HG02943 (cell line): ENCODE results near the gene CES5A.
"Not testable (repeated sequence)": the region's sequence is repeated elsewhere in the genome, so short reads cannot be mapped to it uniquely, and the experiment has no call there.

Source experiments
- ATAC-seq: cut with Tn5 transposase; IDR thresholded peaks from one replicate; pipeline ENCODE4 v1.9.1; 2021; ENCODE audit warnings: mild to moderate bottlenecking, low read depth, moderate library complexity; ENCODE audit not compliant: unreplicated experiment

The CES5A gene

DNA sequence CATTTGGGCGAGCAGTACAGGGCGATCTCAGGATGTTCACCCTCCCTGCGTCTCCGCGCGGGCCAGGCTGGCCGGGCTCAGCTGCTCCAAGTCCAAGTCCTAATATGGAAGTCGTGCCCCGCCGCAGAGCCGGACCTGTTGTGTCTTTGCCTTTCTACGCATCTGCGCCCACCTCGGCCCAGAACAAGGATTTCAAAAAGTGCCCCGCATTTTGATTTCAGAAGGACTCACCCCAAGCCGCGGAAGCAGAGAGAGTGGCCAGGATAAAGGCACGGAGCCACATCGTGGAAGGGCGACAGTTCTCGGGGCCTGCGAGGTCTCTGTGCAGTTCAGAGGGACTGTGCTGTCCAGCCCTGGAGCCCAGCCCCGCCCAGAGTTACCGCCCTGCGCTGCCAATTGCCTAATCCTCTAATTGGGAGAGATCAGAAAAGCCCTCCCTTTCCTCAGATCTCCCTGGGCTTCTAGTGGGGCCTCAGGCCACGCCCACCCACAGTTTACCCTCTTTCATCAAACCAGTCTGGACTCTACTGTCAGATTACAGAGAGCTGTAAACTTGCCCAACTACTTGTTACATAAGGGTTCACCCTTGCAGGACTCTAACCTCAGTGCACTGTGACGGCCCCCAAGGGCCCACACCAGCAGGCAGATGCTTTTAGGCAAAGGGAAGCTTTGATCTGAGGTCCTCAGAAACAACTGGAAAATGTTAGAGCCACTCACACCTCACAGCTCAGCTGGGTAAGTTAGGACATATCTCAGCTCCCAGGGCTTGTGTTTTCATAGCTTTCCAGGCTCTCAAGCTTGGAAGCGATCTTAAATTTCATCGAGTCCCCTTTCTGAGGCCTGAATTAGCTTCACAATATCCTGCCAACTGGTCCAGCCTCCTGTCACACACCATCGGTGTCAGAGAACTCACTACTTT, 42.1 kb downstream of the CES5A start, which contains the start of gene CES1:
TSS of gene CES1 (minus strand) at position 324 of the 919 bp plus-strand sequence. CDS start at position 283, 41 bp downstream.
- ATAC-seq: no peak

DNA sequence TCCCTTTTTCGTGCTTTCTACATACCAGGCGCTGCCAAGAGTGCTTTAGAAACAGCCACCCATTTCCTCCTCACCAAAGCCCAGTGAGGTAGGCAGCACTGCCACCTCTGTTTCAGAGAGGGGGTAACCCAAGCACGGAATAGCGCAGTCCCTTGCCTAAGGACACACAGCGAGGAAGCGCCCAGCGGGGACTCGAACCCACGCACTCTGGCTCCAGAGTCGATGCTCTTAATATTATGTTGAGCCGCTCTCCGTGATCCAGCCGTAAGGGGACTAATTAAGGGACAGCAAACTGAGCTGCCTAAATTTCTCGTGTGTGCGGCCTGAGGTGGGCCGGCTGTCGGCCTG, 42.8 kb downstream of the CES5A start:
- ATAC-seq: no peak

DNA sequence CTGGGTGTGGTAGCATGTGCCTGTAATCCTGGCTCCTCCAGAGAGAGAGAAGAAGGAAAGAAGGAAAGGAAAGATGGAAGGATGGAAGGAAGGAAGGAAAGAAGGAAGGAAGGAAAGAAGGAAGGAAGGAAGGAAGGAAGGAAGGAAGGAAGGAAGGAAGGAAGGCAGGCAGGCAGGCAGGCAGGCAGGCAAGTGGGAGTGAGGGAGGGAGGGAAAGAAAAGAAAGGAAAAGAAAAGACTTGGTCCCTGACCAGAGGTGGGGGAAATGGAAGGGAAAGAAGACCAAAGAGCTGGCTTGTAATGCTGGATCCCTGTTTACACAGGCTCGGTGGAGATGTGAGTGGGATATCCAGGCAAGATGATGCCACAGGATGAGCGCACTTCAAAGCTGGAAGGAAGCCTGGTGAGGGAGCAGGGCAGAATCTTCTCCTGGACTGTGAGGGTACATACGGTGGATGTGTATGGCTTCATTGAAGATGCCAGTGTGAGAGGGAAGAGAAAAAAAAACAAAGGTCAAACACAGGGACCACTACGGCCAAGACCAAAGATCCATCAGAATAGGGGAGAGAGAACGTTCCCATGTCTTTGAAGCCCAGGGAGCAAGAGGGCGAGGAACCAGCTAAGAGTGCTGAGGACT, 44.4 kb downstream of the CES5A start:
- ATAC-seq: no peak

DNA sequence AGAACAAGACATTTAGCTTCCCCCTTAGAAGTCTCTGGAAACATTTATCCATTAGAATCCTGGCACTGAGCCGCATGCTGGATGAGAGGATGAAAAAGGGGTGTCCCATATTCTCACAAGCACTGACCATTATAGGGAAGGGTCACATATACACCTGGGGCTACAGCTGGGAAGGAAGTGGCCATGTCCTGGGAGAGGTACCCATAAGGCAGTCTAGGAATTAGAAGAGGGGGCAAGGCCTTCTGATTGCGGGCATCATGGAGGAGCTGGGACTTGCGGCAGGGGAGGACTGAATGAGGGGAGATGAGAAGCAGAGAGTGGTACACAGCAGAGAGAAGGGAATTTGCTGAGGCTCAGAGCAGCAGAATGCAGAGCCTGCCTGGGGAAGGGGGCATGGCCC, 45.9 kb downstream of the CES5A start:
- ATAC-seq: not testable (repeated sequence)

DNA sequence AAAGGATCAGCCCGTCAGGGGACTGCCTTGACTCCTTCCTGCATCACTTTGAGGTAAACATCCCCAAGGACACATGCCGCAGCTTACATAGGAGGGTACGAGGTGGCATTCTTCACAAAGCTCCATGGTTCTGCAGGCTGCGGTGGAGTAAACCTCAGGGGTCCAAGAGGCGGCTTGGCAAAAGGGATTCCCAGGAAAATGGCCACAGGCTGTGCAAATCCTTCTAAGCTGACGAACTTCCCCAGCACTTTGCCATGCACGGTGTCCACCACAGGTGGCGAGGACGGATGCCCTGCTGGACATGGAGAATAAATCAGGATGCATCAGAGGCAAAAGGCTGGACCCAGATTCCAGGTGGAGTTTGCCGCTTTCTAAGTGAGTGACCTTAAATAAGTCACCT, 46.5 kb downstream of the CES5A start:
- no peak for ATAC-seq

DNA sequence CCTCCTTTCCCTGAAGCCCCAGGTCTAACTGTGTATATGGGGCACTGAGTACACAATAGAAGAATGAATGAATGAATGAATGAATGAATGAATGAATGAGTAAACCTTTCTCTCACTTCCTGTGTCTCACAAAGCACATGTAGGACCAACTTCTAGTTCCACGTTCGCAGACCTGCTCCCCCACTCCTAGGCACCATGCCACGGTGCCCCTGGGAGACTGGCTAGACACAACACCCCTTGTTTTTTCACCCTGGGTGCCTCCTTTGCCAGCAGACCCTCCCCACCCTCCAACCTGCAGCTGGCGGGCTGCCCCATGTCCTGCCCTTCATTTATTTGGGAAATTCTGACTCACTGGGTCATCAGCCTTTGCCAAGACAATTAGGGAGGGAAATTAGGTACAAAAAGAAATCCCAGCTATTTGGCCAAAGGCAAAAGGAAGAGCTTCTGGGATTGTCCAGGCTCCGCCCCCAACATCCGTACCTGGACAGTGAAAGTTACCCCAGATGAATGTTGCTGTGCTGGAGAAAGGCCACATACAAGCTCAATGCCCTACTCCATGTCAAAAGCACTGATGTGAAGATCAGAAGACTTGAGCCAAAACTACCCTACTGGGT, 50.0 kb downstream of the CES5A start:
- no peak for ATAC-seq

DNA sequence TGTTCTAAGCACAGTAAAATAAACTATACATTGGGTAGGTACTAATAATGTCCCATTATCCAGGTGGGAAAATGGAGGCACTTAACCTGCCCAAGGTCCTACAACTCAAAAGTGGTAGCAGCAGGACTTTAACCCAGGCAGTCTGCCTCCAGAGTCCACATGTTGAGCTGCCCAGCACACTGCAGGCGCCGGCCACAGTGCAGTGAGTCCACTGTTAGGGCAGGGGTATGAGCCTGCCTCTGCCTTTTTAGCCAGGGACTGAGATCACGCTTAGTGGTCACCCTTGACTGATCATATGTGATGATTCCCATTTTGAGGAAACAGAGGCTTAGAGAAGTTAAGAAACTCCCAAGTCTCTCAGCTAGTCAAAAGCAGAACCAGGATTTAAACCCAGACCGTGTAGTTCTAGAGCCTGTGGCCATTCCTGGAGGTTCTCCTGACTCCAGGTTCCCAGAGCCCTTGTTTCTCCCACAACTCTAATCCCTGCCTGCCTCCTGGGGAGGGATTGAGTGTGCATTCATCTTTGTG, 50.6 kb downstream of the CES5A start:
- no peak for ATAC-seq

DNA sequence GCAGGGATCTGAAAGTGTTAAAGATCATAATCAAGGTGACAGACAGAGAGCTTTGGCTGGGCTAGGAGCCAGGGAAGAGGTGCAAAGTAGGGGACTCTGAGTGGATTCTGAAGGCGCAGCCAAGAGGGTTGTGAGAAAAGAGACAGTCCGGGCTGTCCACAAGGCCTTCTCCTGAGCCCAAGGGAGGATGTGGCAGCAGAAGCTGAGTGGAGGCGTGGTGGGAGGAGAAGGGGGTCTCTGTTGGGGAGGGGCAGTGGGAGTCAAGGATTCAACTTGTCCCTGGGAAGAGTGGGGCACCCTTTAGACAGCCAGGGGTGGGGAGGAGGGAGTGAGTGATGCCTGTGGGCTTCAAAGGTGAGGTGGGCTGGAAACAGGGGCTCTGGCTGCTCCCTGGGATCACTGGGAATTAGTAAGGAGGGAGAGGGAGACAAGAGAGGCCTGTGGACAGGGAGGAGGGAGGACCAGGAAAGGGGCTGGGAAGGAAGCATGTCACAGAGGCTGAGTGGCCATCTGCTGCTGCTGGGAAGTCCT, 52.8 kb downstream of the CES5A start:
- no peak for ATAC-seq

DNA sequence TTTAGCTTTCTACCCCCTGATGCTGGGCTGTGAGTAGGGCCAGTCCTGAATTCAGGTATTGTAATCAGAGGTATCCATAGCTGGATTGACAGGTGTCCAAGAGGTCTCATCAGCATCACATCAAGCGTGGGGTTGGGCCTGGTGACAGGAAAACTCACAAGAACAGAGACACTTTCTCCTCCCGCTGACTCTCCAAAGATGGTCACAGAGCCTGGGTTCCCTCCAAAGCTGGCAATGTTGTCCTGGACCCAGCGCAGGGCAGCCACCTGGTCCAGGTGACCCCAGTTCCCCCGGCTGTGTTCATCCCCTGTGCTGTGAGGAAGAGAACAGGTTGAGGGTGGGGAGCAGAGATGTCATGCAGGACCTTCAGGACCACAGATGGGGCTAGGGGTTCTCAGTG, 54.0 kb downstream of the CES5A start:
- ATAC-seq: no peak

DNA sequence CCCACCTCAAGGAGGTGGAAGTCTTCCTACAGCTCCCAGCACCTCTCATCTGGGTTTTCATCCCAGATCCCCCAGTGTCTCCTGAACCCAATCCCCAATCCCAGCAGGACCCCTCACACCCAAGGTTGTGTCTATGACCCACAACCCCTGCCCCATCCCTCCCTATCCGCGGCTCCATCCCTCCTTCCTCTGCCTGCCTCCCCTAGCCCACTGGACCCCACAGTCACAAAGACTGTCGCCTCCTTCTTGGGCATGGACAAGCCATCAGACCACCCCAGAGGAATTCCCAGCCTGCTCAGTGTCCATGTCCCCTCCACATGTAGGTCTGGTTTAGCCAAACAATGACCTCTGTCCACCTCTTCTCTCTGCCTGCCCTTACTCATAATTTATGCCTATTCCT, 54.6 kb downstream of the CES5A start:
- no peak for ATAC-seq

DNA sequence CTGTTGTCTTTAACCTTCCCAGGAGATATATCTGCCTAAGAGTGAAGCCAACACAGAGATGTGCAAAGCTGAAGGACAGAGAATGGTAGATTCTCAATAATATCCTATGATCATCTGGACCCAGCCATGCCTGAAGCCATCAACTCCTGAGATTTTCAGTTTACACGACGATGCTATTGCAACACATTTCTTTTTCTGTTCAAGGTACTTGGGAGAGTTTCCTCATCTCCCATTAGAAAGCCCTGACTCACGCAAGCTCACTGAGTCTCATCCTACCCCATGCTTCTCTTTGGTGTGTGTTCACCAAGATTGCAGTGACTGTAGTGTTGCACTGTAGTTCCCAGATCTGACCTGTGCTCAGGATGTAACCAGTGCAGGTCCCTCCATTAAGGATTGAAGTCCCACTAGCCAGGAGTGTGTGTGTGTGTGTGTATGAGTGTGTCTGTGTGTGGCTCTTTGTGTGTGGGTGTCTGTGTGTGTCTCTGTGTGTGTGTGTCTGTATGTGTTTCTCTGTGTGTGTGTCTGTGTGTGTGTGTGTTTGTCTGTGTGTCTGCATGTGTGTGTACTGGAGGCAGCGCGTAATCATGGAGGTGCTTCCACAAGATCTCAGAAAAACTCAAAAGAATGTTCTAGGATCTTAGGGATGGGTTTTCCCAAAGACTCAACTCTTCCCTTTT, 57.8 kb downstream of the CES5A start:
- no peak for ATAC-seq

DNA sequence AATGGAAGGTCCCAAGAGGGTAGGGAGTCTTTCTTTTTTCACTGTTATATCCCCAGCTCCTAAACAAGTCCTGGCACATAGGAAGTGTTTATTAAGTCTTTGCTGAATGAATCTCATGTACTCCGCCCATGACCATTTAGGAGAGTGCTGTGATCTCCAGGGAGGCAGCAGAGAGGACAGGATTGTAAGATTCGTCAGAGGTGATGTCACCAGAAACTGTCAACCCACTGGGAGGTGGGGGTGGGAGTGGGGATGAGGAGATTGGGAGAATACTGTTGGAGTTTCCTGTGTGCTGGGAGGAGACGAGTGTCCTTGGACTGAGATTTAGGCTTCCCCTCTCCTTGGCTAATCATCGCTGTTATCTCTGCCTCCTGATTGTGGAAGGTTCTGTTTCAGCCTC, 59.0 kb downstream of the CES5A start:
- ATAC-seq: not testable (repeated sequence)

DNA sequence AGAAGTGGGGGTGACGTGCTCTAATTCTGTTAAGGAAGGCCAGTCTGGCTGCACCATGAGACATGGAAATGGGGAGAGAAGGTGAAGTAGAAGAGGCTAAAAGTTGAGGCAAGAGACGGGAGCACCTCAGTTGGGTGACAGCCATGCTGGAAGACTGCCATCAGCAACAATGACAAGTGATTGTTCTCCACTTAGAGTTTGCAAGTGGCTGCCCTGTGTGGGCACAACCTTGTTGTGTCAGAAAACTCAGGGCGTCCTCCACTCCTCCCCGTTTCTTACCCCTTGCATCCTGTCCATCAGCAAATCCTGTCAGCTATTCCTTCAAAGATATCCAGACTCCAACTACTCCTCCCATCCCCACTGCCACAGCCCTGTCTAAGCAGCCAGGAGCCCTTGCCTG, 59.9 kb downstream of the CES5A start:
- ATAC-seq: no peak

DNA sequence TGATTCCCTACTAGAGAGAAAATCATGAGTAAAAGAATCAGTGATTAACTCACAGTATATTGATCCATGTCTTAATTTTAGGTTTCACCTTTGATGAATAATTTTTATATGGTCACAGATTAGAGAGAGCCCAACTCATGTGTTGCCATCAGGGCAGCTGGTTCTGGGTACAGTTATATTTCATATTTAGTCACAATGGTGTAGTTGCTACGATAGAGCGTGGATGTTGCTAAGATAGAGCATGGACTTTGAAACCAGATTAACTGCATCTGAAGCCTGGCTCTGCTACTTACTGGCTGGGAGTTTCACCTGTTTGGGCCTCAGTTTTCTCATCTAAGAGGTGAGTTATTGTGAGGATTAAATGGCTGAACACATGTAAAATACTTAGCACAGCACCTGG, 61.0 kb downstream of the CES5A start:
- ATAC-seq: not testable (repeated sequence)

DNA sequence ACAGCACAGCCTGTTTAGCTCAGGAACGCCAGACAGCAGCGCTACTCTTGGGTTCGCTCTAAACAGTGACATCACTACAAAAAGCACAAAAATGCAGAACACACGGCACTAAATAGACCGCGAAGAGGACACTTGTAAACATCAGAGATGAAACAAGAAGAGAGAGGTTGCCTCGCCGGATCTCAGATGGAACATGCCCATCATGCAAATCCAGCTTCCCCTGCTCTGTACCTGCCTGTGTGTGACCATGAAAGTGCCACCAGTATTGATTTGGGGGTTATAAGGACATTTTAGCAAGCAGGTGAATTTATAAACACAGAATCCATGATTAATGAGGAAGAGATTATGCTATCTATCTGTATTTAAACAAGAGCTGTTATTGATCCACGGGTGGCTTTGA, 61.4 kb downstream of the CES5A start:
- not testable (repeated sequence) for ATAC-seq

DNA sequence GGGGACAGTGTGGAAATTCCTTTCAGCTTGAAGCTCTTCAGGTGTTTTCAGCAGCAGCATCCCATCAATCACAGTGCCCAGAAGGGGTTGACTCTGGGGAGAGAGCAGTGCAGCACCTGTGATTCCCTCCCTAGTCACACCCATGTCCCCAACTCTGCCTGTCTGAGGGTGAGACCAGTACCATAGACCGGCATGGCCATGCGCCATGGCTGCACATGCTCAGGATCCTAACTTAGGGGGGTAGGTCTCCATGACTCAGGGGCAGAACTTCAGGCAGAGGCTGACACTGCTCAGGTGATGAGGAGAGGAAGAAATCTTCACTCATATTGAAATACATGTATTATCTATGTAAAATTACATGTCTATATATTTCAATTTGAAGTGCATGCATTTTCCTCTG, 62.2 kb downstream of the CES5A start:
- no peak for ATAC-seq

DNA sequence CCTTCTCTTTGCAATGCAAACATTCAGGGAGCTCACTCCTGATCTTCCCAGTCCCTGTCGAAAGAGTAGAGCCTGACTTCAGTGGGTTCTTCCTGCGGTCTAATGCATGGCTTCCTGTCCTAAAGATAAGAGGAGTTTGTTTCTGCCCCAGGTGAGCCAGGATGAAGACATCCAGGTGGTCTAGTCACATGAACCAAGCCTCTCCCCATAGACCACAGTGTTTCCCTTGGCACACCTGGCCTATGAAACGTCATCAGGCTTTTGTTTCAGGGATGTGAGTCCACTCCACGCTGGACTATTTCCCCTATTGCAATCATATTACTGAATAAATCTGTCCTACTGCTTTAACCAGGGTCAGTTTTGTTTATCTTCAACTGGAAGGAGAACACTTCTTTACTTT, 63.4 kb downstream of the CES5A start:
- no peak for ATAC-seq

DNA sequence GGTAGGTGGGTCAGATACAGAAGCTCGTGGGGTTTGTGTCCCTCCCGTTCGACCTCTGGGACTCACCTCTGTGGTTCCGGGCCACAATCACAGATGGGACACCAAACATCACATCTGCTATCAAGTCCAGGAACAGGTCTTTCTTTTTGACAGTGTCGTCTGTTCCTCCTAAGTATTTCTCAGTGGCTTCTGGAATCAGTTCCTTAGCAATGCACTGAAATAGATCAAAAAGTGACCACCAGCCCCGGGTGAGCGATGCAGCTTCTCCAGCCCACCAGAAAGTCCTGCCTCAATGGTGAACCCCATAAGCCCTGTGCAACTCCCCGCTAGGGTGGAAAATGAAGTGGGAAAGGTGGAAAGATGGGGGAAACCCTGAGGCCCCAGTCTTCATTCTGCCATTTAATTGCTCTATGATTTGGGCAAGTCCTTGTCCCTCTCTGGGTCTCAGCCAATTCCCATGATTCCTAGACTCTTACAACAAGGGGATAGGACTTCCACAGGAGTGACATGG, 64.7 kb downstream of the CES5A start:
- ATAC-seq: no peak

DNA sequence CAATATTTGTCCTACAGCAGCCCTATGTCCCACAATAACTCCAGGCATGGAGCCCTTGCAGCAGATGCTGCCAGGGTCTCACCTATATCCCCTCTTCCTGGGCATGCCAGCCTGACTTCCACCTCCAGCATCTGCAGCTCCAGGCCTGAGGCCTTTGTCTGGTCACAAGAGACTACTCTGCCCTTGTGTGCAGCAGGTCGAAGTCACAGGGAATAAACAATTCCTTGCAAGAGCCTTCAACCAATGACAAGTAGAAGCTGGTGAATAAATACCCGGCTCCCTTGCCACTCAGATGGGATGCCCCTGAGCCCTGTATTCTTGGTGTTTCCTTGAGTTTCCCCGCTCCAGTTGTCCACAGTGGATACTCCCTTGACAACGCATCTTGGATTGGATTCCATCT, 65.3 kb downstream of the CES5A start:
- ATAC-seq: no peak

DNA sequence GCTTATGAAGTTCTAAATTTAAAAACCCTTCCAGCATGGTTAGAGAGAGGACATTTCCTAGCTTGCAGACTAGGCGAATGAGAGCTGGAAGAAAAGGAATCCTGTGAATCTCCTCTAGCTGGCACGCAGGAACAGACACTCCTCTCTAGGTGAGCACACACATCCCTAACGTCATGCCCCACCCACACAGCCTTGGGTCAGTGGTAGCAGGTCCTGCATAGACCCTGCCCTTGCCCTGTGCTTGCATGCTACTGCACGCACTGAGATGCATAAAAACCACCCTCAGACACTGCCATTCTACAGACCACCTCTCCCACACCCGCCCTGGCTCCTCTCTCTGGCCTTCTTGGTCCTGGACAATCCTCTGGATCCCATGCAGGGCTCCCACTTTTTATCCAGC, 65.8 kb downstream of the CES5A start:
- ATAC-seq: no peak
